Liver (tissue), 9 donors: ENCODE results near the gene BDP1. TPM values are rescaled to one million over a fixed set of nuclear protein-coding genes. Genes with fewer than 3 reads are reported as not detected.
A peak's percentile ranks its signal among the peaks of the same experiment; 100 is the strongest.

Source experiments
- DNase-seq: peaks from one replicate; pipeline ENCODE4 v3.0.0-alpha.2; 2017; ENCODE audit warnings: low spot score
- H3K27ac ChIP-seq, 2 donors: one replicate each; pipeline ENCODE4 v1.7.0; 2013; ENCODE audit warnings: inconsistent platforms in 2 of 2, low read length in 2 of 2, control low read depth in 1 of 2, low read depth in 1 of 2, mild to moderate bottlenecking in 1 of 2
- H3K27me3 ChIP-seq, 4 donors: one replicate each; pipeline versions ENCODE4 v1.6.1 to v1.7.0; 2013; ENCODE audit warnings: low read length in 3 of 4, inconsistent platforms in 1 of 4, mild to moderate bottlenecking in 1 of 4, moderate library complexity in 1 of 4; ENCODE audit not compliant: control insufficient read depth in 4 of 4, insufficient read depth in 4 of 4
- H3K36me3 ChIP-seq, 4 donors: one replicate each; pipeline versions ENCODE4 v1.6.1 to v1.7.0; 2013; ENCODE audit warnings: low read length in 3 of 4, mild to moderate bottlenecking in 3 of 4, low read depth in 1 of 4, moderate library complexity in 1 of 4; ENCODE audit not compliant: control insufficient read depth in 4 of 4, insufficient read depth in 3 of 4
- H3K4me1 ChIP-seq, 4 donors: one replicate each; pipeline versions ENCODE4 v1.6.1 to v1.7.0; 2013; ENCODE audit warnings: low read length in 3 of 4, mild to moderate bottlenecking in 3 of 4, moderate library complexity in 1 of 4; ENCODE audit not compliant: control insufficient read depth in 4 of 4, insufficient read depth in 4 of 4
- H3K4me3 ChIP-seq, 3 donors: one replicate each; pipeline versions ENCODE4 v1.6.1 to v1.7.0; 2013; ENCODE audit warnings: low read length in 3 of 3, control low read depth in 1 of 3, low read depth in 1 of 3, mild to moderate bottlenecking in 1 of 3
- H3K9ac ChIP-seq, 2 donors: one replicate each; pipeline ENCODE4 v1.7.0; 2013; ENCODE audit warnings: low read length in 2 of 2, mild to moderate bottlenecking in 2 of 2, moderate library complexity in 2 of 2, control low read depth in 1 of 2, low read depth in 1 of 2
- H3K9me3 ChIP-seq, 4 donors: one replicate each; pipeline versions ENCODE4 v1.6.1 to v1.7.0; 2013; ENCODE audit warnings: low read length in 3 of 4; ENCODE audit not compliant: control insufficient read depth in 4 of 4
- CTCF ChIP-seq: fragments of 150-350 bp; IDR thresholded peaks from 2 replicates; pipeline ENCODE4 v1.5.1; 2017; ENCODE audit warnings: improper control_type of control experiment, low read depth, low read length; ENCODE audit not compliant: missing input control
- EGR1 ChIP-seq, 2 donors: IDR thresholded peaks; 2 replicates each; pipeline ENCODE4 v1.6.1; 2016 to 2018; ENCODE audit warnings: antibody characterized with exemption in 2 of 2, low read depth in 2 of 2
- FOXA1 ChIP-seq: IDR thresholded peaks from 2 replicates; pipeline ENCODE4 v1.6.1; 2016; ENCODE audit warnings: antibody characterized with exemption
- FOXA2 ChIP-seq: IDR thresholded peaks from 2 replicates; pipeline ENCODE4 v1.6.1; 2016; ENCODE audit warnings: antibody characterized with exemption
- GABPA ChIP-seq, 2 donors: IDR thresholded peaks in 1 of 2; conservative IDR thresholded peaks in 1 of 2; 2 replicates each; pipeline ENCODE4 v1.6.1; 2016; ENCODE audit warnings: antibody characterized with exemption in 2 of 2, mild to moderate bottlenecking in 1 of 2, moderate library complexity in 1 of 2
- HNF4A ChIP-seq, 2 donors: conservative IDR thresholded peaks; 2 replicates each; pipeline ENCODE4 v1.6.1; 2016; ENCODE audit warnings: antibody characterized with exemption in 2 of 2, mild to moderate bottlenecking in 2 of 2
- HNF4G ChIP-seq: IDR thresholded peaks from 2 replicates; pipeline ENCODE4 v1.6.1; 2016; ENCODE audit warnings: antibody characterized with exemption
- JUND ChIP-seq, 2 donors: IDR thresholded peaks; 2 replicates each; pipeline ENCODE4 v1.6.1; 2016; ENCODE audit warnings: antibody characterized with exemption in 2 of 2
- MAX ChIP-seq: IDR thresholded peaks from 2 replicates; pipeline ENCODE4 v1.6.1; 2016; ENCODE audit warnings: antibody characterized with exemption
- NR2F2 ChIP-seq: IDR thresholded peaks from 2 replicates; pipeline ENCODE4 v1.6.1; 2016; ENCODE audit warnings: antibody characterized with exemption
- RAD21 ChIP-seq, 2 donors: IDR thresholded peaks; 2 replicates each; pipeline ENCODE4 v1.6.1; 2016; ENCODE audit warnings: antibody characterized with exemption in 2 of 2, mild to moderate bottlenecking in 2 of 2
- RXRA ChIP-seq, 2 donors: IDR thresholded peaks; 2 replicates each; pipeline ENCODE4 v1.6.1; 2017 to 2018; ENCODE audit warnings: antibody characterized with exemption in 2 of 2, mild to moderate bottlenecking in 1 of 2
- SP1 ChIP-seq: IDR thresholded peaks from 2 replicates; pipeline ENCODE4 v1.6.1; 2018; ENCODE audit warnings: antibody characterized with exemption, mild to moderate bottlenecking
- TAF1 ChIP-seq: conservative IDR thresholded peaks from 2 replicates; pipeline ENCODE4 v1.6.1; 2016; ENCODE audit warnings: antibody characterized with exemption, mild to moderate bottlenecking
- YY1 ChIP-seq: IDR thresholded peaks from 2 replicates; pipeline ENCODE4 v1.6.1; 2016; ENCODE audit warnings: antibody characterized with exemption, mild to moderate bottlenecking
- ZBTB33 ChIP-seq: IDR thresholded peaks from 2 replicates; pipeline ENCODE4 v1.6.1; 2016; ENCODE audit warnings: antibody characterized with exemption
- WGBS: extraction: QIAGEN DNeasy Blood & Tissue Kit; methylation state at CpG from one replicate; pipeline ENCODE4 v1.1.7; 2013; 5-methylcytosine and 5-hydroxymethylcytosine counted together
- polyA plus RNA-seq, 2 donors: library from polyadenylated mRNA; stranded (reverse) in 1 of 2; unstranded in 1 of 2; fragments of 200-250 nt in 1 of 2; fragments of >200 nt in 1 of 2; fragmentation: Nextera tagmentation in 1 of 2; extraction: Ambion mirVana in 1 of 2; gene quantifications; one replicate each; pipeline versions ENCODE4 v1.2.1 to v1.2.3, GENCODE V29; 2013 to 2015
- total RNA-seq, 2 donors: library from RNA; depleted of rRNA; stranded (reverse); fragments of >200 nt; gene quantifications; one replicate each; pipeline ENCODE4 v1.2.3, GENCODE V29; 2014
- TF ChIP-seq, protein P1 (sequence below): IDR thresholded peaks from 2 replicates; pipeline ENCODE4 v1.6.1; 2016; ENCODE audit warnings: antibody characterized with exemption, mild to moderate bottlenecking
- TF ChIP-seq, protein P2 (sequence below): IDR thresholded peaks from 2 replicates; pipeline ENCODE4 v1.6.1; 2016; ENCODE audit warnings: antibody characterized with exemption
- donor health status: healthy.
- donor health status: healthy.
- donor health status: healthy.
- donor health status: healthy.
- donor health status: healthy.

Gene BDP1
- total and polyA plus RNA-seq, 4 donors = 3.8 to 17.2 (median 12.7) TPM

- TF ChIP-seq HNF4A (conservative IDR thresholded peaks at IDR 0.05) (no peak), FOXA1 (no peak), RXRA (IDR thresholded peaks at IDR 0.05) (no peak), MAX (no peak), EGR1 (IDR thresholded peaks at IDR 0.05; ENCODE audit: low read depth in 2 of 2) (no peak), JUND (IDR thresholded peaks at IDR 0.05) (no peak), ZBTB33 (no peak), YY1 (no peak), NR2F2 (no peak)
- TF ChIP-seq, protein P1, sequence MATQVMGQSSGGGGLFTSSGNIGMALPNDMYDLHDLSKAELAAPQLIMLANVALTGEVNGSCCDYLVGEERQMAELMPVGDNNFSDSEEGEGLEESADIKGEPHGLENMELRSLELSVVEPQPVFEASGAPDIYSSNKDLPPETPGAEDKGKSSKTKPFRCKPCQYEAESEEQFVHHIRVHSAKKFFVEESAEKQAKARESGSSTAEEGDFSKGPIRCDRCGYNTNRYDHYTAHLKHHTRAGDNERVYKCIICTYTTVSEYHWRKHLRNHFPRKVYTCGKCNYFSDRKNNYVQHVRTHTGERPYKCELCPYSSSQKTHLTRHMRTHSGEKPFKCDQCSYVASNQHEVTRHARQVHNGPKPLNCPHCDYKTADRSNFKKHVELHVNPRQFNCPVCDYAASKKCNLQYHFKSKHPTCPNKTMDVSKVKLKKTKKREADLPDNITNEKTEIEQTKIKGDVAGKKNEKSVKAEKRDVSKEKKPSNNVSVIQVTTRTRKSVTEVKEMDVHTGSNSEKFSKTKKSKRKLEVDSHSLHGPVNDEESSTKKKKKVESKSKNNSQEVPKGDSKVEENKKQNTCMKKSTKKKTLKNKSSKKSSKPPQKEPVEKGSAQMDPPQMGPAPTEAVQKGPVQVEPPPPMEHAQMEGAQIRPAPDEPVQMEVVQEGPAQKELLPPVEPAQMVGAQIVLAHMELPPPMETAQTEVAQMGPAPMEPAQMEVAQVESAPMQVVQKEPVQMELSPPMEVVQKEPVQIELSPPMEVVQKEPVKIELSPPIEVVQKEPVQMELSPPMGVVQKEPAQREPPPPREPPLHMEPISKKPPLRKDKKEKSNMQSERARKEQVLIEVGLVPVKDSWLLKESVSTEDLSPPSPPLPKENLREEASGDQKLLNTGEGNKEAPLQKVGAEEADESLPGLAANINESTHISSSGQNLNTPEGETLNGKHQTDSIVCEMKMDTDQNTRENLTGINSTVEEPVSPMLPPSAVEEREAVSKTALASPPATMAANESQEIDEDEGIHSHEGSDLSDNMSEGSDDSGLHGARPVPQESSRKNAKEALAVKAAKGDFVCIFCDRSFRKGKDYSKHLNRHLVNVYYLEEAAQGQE = no peak
- TF ChIP-seq, protein P2, sequence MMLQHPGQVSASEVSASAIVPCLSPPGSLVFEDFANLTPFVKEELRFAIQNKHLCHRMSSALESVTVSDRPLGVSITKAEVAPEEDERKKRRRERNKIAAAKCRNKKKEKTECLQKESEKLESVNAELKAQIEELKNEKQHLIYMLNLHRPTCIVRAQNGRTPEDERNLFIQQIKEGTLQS = no peak
- peak overlapping the region in 1 of 2 donors; percentile 18 for H3K9ac ChIP-seq
- H3K36me3 ChIP-seq = peaks cover 0 to 14% (median 9%) of the 10 kb centered on the region in 4 donors
- peaks cover 0 to 2% (median 0%) of the 10 kb centered on the region in 4 donors for H3K27me3 ChIP-seq
- no peaks in the 10 kb centered on the region for H3K9me3 ChIP-seq
- H3K27ac ChIP-seq = peak overlapping the region; percentile 50 to 74
- peak overlapping the region in 1 of 3 donors; percentile 68 for H3K4me3 ChIP-seq
- 64% methylated on average over 19 of the region's 19 CpGs for WGBS
- DNase-seq = no peak
- peaks cover 7 to 15% (median 12%) of the 10 kb centered on the region in 4 donors for H3K4me1 ChIP-seq
These were observed 538 bp upstream of the BDP1 start for GRCh38 chr5:71454913-71455312.

- Histone ChIP-seq H3K27me3 (no peaks in the 10 kb centered on the region), H3K9ac (peak overlapping the region; percentile 58 to 85), H3K36me3 (peaks cover 1 to 17% (median 15%) of the 10 kb centered on the region in 4 donors), H3K4me1 (peaks cover 7 to 15% (median 12%) of the 10 kb centered on the region in 4 donors), H3K9me3 (no peaks in the 10 kb centered on the region), H3K4me3 (peak overlapping the region; percentile 68 to 90 (median 89)), H3K27ac (peak overlapping the region; percentile 74 to 89)
- 5% methylated on average over 4 of the region's 4 CpGs for WGBS
- no peak for DNase-seq
- TF ChIP-seq YY1 (no peak), EGR1 (IDR thresholded peaks at IDR 0.05; ENCODE audit: low read depth in 2 of 2) (no peak), NR2F2 (no peak), RAD21 (IDR thresholded peaks at IDR 0.05) (no peak), FOXA1 (no peak), MAX (no peak), HNF4A (conservative IDR thresholded peaks at IDR 0.05) (no peak), RXRA (IDR thresholded peaks at IDR 0.05) (no peak), GABPA (IDR thresholded peaks at IDR 0.05 in 1 of 2, conservative IDR thresholded peaks at IDR 0.05 in 1 of 2) (no peak), CTCF (no peak), HNF4G (no peak), SP1 (no peak), FOXA2 (no peak), TAF1 (no peak)
- TF ChIP-seq, protein P1 = no peak
- TF ChIP-seq, protein P2 = no peak
These were observed 902 bp downstream of the BDP1 start for GRCh38 chr5:71456362-71456743.
